ENCODE measurements around the gene LAMC1. TPM values are rescaled to one million over a fixed set of nuclear protein-coding genes. Genes with fewer than 3 reads are reported as not detected.

LAMC1 gene
- total and polyA plus RNA-seq, 2 donors (not counting 1 experiment from before 2014, with no cell fraction given): 408 to 604 TPM

- no peak for DNase-seq (ENCODE audit: low read depth in 2 of 2)
Observed at GRCh38 chr1:182978151-182978853, 44.9 kb upstream of the LAMC1 start.

GRCh38 chr1:182984138-182984537 is 39.1 kb upstream of the LAMC1 start:
- Histone ChIP-seq H3K4me3 (replicated peaks in 1 of 4; ENCODE audit: control extremely low read depth in 1 of 4, insufficient read depth in 1 of 4, low read depth in 3 of 4, low read length in 4 of 4) (no peak overlapping the region), H3K27ac (ENCODE audit: insufficient read depth, low read length) (no peak overlapping the region), H3K4me1 (ENCODE audit: control insufficient read depth, extremely low read depth, insufficient read depth, low read length) (no peaks in the 10 kb centered on the region), H3K4me2 (ENCODE audit: extremely low read depth, insufficient read depth, low read length) (no peak overlapping the region), H3K9me3 (ENCODE audit: control insufficient read depth, insufficient read depth, low read depth, low read length) (no peaks in the 10 kb centered on the region), H2AFZ (ENCODE audit: low read length) (no peak overlapping the region), H3K79me2 (ENCODE audit: control insufficient read depth, insufficient read depth, low read length) (no peaks in the 10 kb centered on the region), H3K9ac (ENCODE audit: insufficient read depth, low read length) (no peak overlapping the region), H3K36me3 (ENCODE audit: control insufficient read depth, insufficient read depth, low read length) (no peaks in the 10 kb centered on the region), H4K20me1 (ENCODE audit: control insufficient read depth, extremely low read depth, insufficient read depth, low read length) (no peaks in the 10 kb centered on the region), H3K27me3 (ENCODE audit: control insufficient read depth, insufficient read depth, low read length) (no peaks in the 10 kb centered on the region)
- no peak for TF ChIP-seq EZH2 (IDR thresholded peaks at IDR 0.05; ENCODE audit: low read length, missing control alignments)
- TF ChIP-seq CTCF (conservative IDR thresholded peaks at IDR 0.05 in 1 of 2, IDR thresholded peaks at IDR 0.05 in 1 of 2; ENCODE audit: low read depth in 1 of 2, low read length in 2 of 2): no peak
- no peak for DNase-seq (ENCODE audit: low read depth in 2 of 2)

More at GRCh38 chr1:182978151-182978853, 44.9 kb upstream of the LAMC1 start:
- Histone ChIP-seq H2AFZ (ENCODE audit: low read length) (no peak overlapping the region), H3K4me3 (replicated peaks in 1 of 4; ENCODE audit: control extremely low read depth in 1 of 4, insufficient read depth in 1 of 4, low read depth in 3 of 4, low read length in 4 of 4) (no peak overlapping the region), H3K36me3 (ENCODE audit: control insufficient read depth, insufficient read depth, low read length) (no peaks in the 10 kb centered on the region), H3K79me2 (ENCODE audit: control insufficient read depth, insufficient read depth, low read length) (no peaks in the 10 kb centered on the region), H3K9ac (ENCODE audit: insufficient read depth, low read length) (no peak overlapping the region), H3K27ac (ENCODE audit: insufficient read depth, low read length) (no peak overlapping the region), H3K9me3 (ENCODE audit: control insufficient read depth, insufficient read depth, low read depth, low read length) (no peaks in the 10 kb centered on the region), H3K4me1 (ENCODE audit: control insufficient read depth, extremely low read depth, insufficient read depth, low read length) (peaks cover 2% of the 10 kb centered on the region), H3K27me3 (ENCODE audit: control insufficient read depth, insufficient read depth, low read length) (no peaks in the 10 kb centered on the region), H4K20me1 (ENCODE audit: control insufficient read depth, extremely low read depth, insufficient read depth, low read length) (no peaks in the 10 kb centered on the region), H3K4me2 (ENCODE audit: extremely low read depth, insufficient read depth, low read length) (no peak overlapping the region)
- TF ChIP-seq CTCF (conservative IDR thresholded peaks at IDR 0.05 in 1 of 2, IDR thresholded peaks at IDR 0.05 in 1 of 2; ENCODE audit: low read depth in 1 of 2, low read length in 2 of 2) (no peak), EZH2 (IDR thresholded peaks at IDR 0.05; ENCODE audit: low read length, missing control alignments) (no peak)

- H3K4me2 ChIP-seq (ENCODE audit: extremely low read depth, insufficient read depth, low read length): no peak overlapping the region
- no peaks in the 10 kb centered on the region for H3K9me3 ChIP-seq (ENCODE audit: control insufficient read depth, insufficient read depth, low read depth, low read length)
- no peak overlapping the region for H3K27ac ChIP-seq (ENCODE audit: insufficient read depth, low read length)
- no peaks in the 10 kb centered on the region for H3K4me1 ChIP-seq (ENCODE audit: control insufficient read depth, extremely low read depth, insufficient read depth, low read length)
- H3K27me3 ChIP-seq (ENCODE audit: control insufficient read depth, insufficient read depth, low read length): no peaks in the 10 kb centered on the region
- TF ChIP-seq EZH2 (IDR thresholded peaks at IDR 0.05; ENCODE audit: low read length, missing control alignments): no peak
- no peak for TF ChIP-seq CTCF (conservative IDR thresholded peaks at IDR 0.05 in 1 of 2, IDR thresholded peaks at IDR 0.05 in 1 of 2; ENCODE audit: low read depth in 1 of 2, low read length in 2 of 2)
- H3K4me3 ChIP-seq (replicated peaks in 1 of 4; ENCODE audit: control extremely low read depth in 1 of 4, insufficient read depth in 1 of 4, low read depth in 3 of 4, low read length in 4 of 4): no peak overlapping the region
- no peak overlapping the region for H2AFZ ChIP-seq (ENCODE audit: low read length)
- no peaks in the 10 kb centered on the region for H3K79me2 ChIP-seq (ENCODE audit: control insufficient read depth, insufficient read depth, low read length)
- no peaks in the 10 kb centered on the region for H4K20me1 ChIP-seq (ENCODE audit: control insufficient read depth, extremely low read depth, insufficient read depth, low read length)
- no peaks in the 10 kb centered on the region for H3K36me3 ChIP-seq (ENCODE audit: control insufficient read depth, insufficient read depth, low read length)
- no peak overlapping the region for H3K9ac ChIP-seq (ENCODE audit: insufficient read depth, low read length)
- DNase-seq (ENCODE audit: low read depth in 2 of 2): peak in 1 of 2 donors; percentile 25
Observed at GRCh38 chr1:182984621-182985020, 38.6 kb upstream of the LAMC1 start.

Data from fibroblast of lung (primary cell).